Liver (tissue), 9 donors: ENCODE measurements around the gene SLC22A3. TPM values are rescaled to one million over a fixed set of nuclear protein-coding genes. Genes with fewer than 3 reads are reported as not detected.

Experiments used
- DNase-seq: peaks from one replicate; pipeline ENCODE4 v3.0.0-alpha.2; 2017; ENCODE audit warnings: low spot score
- H3K27ac ChIP-seq, 2 donors: one replicate each; pipeline ENCODE4 v1.7.0; 2013; ENCODE audit warnings: inconsistent platforms in 2 of 2, low read length in 2 of 2, control low read depth in 1 of 2, low read depth in 1 of 2, mild to moderate bottlenecking in 1 of 2
- H3K27me3 ChIP-seq, 4 donors: one replicate each; pipeline versions ENCODE4 v1.6.1 to v1.7.0; 2013; ENCODE audit warnings: low read length in 3 of 4, inconsistent platforms in 1 of 4, mild to moderate bottlenecking in 1 of 4, moderate library complexity in 1 of 4; ENCODE audit not compliant: control insufficient read depth in 4 of 4, insufficient read depth in 4 of 4
- H3K36me3 ChIP-seq, 4 donors: one replicate each; pipeline versions ENCODE4 v1.6.1 to v1.7.0; 2013; ENCODE audit warnings: low read length in 3 of 4, mild to moderate bottlenecking in 3 of 4, low read depth in 1 of 4, moderate library complexity in 1 of 4; ENCODE audit not compliant: control insufficient read depth in 4 of 4, insufficient read depth in 3 of 4
- H3K4me1 ChIP-seq, 4 donors: one replicate each; pipeline versions ENCODE4 v1.6.1 to v1.7.0; 2013; ENCODE audit warnings: low read length in 3 of 4, mild to moderate bottlenecking in 3 of 4, moderate library complexity in 1 of 4; ENCODE audit not compliant: control insufficient read depth in 4 of 4, insufficient read depth in 4 of 4
- H3K4me3 ChIP-seq, 3 donors: one replicate each; pipeline versions ENCODE4 v1.6.1 to v1.7.0; 2013; ENCODE audit warnings: low read length in 3 of 3, control low read depth in 1 of 3, low read depth in 1 of 3, mild to moderate bottlenecking in 1 of 3
- H3K9ac ChIP-seq, 2 donors: one replicate each; pipeline ENCODE4 v1.7.0; 2013; ENCODE audit warnings: low read length in 2 of 2, mild to moderate bottlenecking in 2 of 2, moderate library complexity in 2 of 2, control low read depth in 1 of 2, low read depth in 1 of 2
- H3K9me3 ChIP-seq, 4 donors: one replicate each; pipeline versions ENCODE4 v1.6.1 to v1.7.0; 2013; ENCODE audit warnings: low read length in 3 of 4; ENCODE audit not compliant: control insufficient read depth in 4 of 4
- EGR1 ChIP-seq, 2 donors: IDR thresholded peaks; 2 replicates each; pipeline ENCODE4 v1.6.1; 2016 to 2018; ENCODE audit warnings: antibody characterized with exemption in 2 of 2, low read depth in 2 of 2
- FOXA1 ChIP-seq: IDR thresholded peaks from 2 replicates; pipeline ENCODE4 v1.6.1; 2016; ENCODE audit warnings: antibody characterized with exemption
- FOXA2 ChIP-seq: IDR thresholded peaks from 2 replicates; pipeline ENCODE4 v1.6.1; 2016; ENCODE audit warnings: antibody characterized with exemption
- GABPA ChIP-seq, 2 donors: IDR thresholded peaks in 1 of 2; conservative IDR thresholded peaks in 1 of 2; 2 replicates each; pipeline ENCODE4 v1.6.1; 2016; ENCODE audit warnings: antibody characterized with exemption in 2 of 2, mild to moderate bottlenecking in 1 of 2, moderate library complexity in 1 of 2
- HNF4A ChIP-seq, 2 donors: conservative IDR thresholded peaks; 2 replicates each; pipeline ENCODE4 v1.6.1; 2016; ENCODE audit warnings: antibody characterized with exemption in 2 of 2, mild to moderate bottlenecking in 2 of 2
- HNF4G ChIP-seq: IDR thresholded peaks from 2 replicates; pipeline ENCODE4 v1.6.1; 2016; ENCODE audit warnings: antibody characterized with exemption
- JUND ChIP-seq, 2 donors: IDR thresholded peaks; 2 replicates each; pipeline ENCODE4 v1.6.1; 2016; ENCODE audit warnings: antibody characterized with exemption in 2 of 2
- NR2F2 ChIP-seq: IDR thresholded peaks from 2 replicates; pipeline ENCODE4 v1.6.1; 2016; ENCODE audit warnings: antibody characterized with exemption
- RAD21 ChIP-seq, 2 donors: IDR thresholded peaks; 2 replicates each; pipeline ENCODE4 v1.6.1; 2016; ENCODE audit warnings: antibody characterized with exemption in 2 of 2, mild to moderate bottlenecking in 2 of 2
- RXRA ChIP-seq, 2 donors: IDR thresholded peaks; 2 replicates each; pipeline ENCODE4 v1.6.1; 2017 to 2018; ENCODE audit warnings: antibody characterized with exemption in 2 of 2, mild to moderate bottlenecking in 1 of 2
- SP1 ChIP-seq: IDR thresholded peaks from 2 replicates; pipeline ENCODE4 v1.6.1; 2018; ENCODE audit warnings: antibody characterized with exemption, mild to moderate bottlenecking
- TAF1 ChIP-seq: conservative IDR thresholded peaks from 2 replicates; pipeline ENCODE4 v1.6.1; 2016; ENCODE audit warnings: antibody characterized with exemption, mild to moderate bottlenecking
- YY1 ChIP-seq: IDR thresholded peaks from 2 replicates; pipeline ENCODE4 v1.6.1; 2016; ENCODE audit warnings: antibody characterized with exemption, mild to moderate bottlenecking
- WGBS: extraction: QIAGEN DNeasy Blood & Tissue Kit; methylation state at CpG from one replicate; pipeline ENCODE4 v1.1.7; 2013; 5-methylcytosine and 5-hydroxymethylcytosine counted together
- polyA plus RNA-seq, 2 donors: library from polyadenylated mRNA; stranded (reverse) in 1 of 2; unstranded in 1 of 2; fragments of 200-250 nt in 1 of 2; fragments of >200 nt in 1 of 2; fragmentation: Nextera tagmentation in 1 of 2; extraction: Ambion mirVana in 1 of 2; gene quantifications; one replicate each; pipeline versions ENCODE4 v1.2.1 to v1.2.3, GENCODE V29; 2013 to 2015
- total RNA-seq, 2 donors: library from RNA; depleted of rRNA; stranded (reverse); fragments of >200 nt; gene quantifications; one replicate each; pipeline ENCODE4 v1.2.3, GENCODE V29; 2014
- TF ChIP-seq, protein P1 (sequence below): IDR thresholded peaks from 2 replicates; pipeline ENCODE4 v1.6.1; 2016; ENCODE audit warnings: antibody characterized with exemption
- TF ChIP-seq, protein P2 (sequence below): IDR thresholded peaks from 2 replicates; pipeline ENCODE4 v1.6.1; 2016; ENCODE audit warnings: antibody characterized with exemption, mild to moderate bottlenecking
- TF ChIP-seq, protein P3 (sequence below): IDR thresholded peaks from 2 replicates; pipeline ENCODE4 v1.6.1; 2016; ENCODE audit warnings: antibody characterized with exemption
- TF ChIP-seq, protein P4 (sequence below): fragments of 150-350 bp; IDR thresholded peaks from 2 replicates; pipeline ENCODE4 v1.5.1; 2017; ENCODE audit warnings: improper control_type of control experiment, low read depth, low read length; ENCODE audit not compliant: missing input control
- TF ChIP-seq, protein P5 (sequence below): IDR thresholded peaks from 2 replicates; pipeline ENCODE4 v1.6.1; 2016; ENCODE audit warnings: antibody characterized with exemption
- donor health status: healthy.
- donor health status: healthy.
- donor health status: healthy.
- donor health status: healthy.
- donor health status: healthy.

The SLC22A3 gene
- total and polyA plus RNA-seq, 4 donors: 7.6 to 40.9 (median 19.4) TPM

DNA sequence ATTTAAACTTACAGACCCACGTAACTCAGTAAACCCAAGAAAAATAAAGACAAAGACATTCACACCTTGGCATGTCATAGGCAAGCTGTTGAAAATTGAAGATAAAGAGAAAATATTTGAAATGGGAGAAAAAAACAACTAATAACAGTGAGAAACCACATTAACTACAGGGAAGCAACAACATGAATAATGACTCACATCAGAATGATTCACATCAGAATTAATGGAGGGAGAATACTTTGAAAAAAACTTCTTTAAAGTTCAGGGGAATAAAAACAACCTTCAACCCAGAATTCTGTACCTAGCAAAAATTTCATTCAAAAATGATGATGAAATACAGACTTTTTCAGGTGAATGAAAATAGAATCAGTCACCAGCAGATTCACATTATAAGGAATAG, 32.9 kb upstream of the SLC22A3 start:
- Histone ChIP-seq H3K9ac (no peak overlapping the region), H3K27ac (no peak overlapping the region), H3K4me3 (no peak overlapping the region), H3K36me3 (no peaks in the 10 kb centered on the region), H3K4me1 (no peaks in the 10 kb centered on the region), H3K9me3 (peaks cover 0 to 3% (median 0%) of the 10 kb centered on the region in 4 donors), H3K27me3 (no peaks in the 10 kb centered on the region)
- WGBS: 82% methylated on average over 1 of the region's 1 CpG
- TF ChIP-seq HNF4G (no peak), NR2F2 (no peak), HNF4A (conservative IDR thresholded peaks at IDR 0.05) (no peak), EGR1 (IDR thresholded peaks at IDR 0.05; ENCODE audit: low read depth in 2 of 2) (no peak), YY1 (no peak), RXRA (IDR thresholded peaks at IDR 0.05) (no peak), SP1 (no peak), GABPA (IDR thresholded peaks at IDR 0.05 in 1 of 2, conservative IDR thresholded peaks at IDR 0.05 in 1 of 2) (no peak), JUND (IDR thresholded peaks at IDR 0.05) (no peak), TAF1 (no peak), FOXA1 (no peak), FOXA2 (no peak), RAD21 (IDR thresholded peaks at IDR 0.05) (no peak)
- TF ChIP-seq, protein P1, sequence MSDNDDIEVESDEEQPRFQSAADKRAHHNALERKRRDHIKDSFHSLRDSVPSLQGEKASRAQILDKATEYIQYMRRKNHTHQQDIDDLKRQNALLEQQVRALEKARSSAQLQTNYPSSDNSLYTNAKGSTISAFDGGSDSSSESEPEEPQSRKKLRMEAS: no peak
- TF ChIP-seq, protein P2, sequence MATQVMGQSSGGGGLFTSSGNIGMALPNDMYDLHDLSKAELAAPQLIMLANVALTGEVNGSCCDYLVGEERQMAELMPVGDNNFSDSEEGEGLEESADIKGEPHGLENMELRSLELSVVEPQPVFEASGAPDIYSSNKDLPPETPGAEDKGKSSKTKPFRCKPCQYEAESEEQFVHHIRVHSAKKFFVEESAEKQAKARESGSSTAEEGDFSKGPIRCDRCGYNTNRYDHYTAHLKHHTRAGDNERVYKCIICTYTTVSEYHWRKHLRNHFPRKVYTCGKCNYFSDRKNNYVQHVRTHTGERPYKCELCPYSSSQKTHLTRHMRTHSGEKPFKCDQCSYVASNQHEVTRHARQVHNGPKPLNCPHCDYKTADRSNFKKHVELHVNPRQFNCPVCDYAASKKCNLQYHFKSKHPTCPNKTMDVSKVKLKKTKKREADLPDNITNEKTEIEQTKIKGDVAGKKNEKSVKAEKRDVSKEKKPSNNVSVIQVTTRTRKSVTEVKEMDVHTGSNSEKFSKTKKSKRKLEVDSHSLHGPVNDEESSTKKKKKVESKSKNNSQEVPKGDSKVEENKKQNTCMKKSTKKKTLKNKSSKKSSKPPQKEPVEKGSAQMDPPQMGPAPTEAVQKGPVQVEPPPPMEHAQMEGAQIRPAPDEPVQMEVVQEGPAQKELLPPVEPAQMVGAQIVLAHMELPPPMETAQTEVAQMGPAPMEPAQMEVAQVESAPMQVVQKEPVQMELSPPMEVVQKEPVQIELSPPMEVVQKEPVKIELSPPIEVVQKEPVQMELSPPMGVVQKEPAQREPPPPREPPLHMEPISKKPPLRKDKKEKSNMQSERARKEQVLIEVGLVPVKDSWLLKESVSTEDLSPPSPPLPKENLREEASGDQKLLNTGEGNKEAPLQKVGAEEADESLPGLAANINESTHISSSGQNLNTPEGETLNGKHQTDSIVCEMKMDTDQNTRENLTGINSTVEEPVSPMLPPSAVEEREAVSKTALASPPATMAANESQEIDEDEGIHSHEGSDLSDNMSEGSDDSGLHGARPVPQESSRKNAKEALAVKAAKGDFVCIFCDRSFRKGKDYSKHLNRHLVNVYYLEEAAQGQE: no peak
- TF ChIP-seq, protein P3, sequence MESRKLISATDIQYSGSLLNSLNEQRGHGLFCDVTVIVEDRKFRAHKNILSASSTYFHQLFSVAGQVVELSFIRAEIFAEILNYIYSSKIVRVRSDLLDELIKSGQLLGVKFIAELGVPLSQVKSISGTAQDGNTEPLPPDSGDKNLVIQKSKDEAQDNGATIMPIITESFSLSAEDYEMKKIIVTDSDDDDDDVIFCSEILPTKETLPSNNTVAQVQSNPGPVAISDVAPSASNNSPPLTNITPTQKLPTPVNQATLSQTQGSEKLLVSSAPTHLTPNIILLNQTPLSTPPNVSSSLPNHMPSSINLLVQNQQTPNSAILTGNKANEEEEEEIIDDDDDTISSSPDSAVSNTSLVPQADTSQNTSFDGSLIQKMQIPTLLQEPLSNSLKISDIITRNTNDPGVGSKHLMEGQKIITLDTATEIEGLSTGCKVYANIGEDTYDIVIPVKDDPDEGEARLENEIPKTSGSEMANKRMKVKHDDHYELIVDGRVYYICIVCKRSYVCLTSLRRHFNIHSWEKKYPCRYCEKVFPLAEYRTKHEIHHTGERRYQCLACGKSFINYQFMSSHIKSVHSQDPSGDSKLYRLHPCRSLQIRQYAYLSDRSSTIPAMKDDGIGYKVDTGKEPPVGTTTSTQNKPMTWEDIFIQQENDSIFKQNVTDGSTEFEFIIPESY: no peak
- TF ChIP-seq, protein P4, sequence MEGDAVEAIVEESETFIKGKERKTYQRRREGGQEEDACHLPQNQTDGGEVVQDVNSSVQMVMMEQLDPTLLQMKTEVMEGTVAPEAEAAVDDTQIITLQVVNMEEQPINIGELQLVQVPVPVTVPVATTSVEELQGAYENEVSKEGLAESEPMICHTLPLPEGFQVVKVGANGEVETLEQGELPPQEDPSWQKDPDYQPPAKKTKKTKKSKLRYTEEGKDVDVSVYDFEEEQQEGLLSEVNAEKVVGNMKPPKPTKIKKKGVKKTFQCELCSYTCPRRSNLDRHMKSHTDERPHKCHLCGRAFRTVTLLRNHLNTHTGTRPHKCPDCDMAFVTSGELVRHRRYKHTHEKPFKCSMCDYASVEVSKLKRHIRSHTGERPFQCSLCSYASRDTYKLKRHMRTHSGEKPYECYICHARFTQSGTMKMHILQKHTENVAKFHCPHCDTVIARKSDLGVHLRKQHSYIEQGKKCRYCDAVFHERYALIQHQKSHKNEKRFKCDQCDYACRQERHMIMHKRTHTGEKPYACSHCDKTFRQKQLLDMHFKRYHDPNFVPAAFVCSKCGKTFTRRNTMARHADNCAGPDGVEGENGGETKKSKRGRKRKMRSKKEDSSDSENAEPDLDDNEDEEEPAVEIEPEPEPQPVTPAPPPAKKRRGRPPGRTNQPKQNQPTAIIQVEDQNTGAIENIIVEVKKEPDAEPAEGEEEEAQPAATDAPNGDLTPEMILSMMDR: no peak
- TF ChIP-seq, protein P5, sequence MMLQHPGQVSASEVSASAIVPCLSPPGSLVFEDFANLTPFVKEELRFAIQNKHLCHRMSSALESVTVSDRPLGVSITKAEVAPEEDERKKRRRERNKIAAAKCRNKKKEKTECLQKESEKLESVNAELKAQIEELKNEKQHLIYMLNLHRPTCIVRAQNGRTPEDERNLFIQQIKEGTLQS: no peak
- DNase-seq: no peak
